Measurements from ENCODE around the gene SOWAHA.

The SOWAHA gene

GRCh38 chr5:132767150-132767549 is 46.0 kb upstream of the SOWAHA start:
- no peaks in the 10 kb centered on the region for H3K9me3 ChIP-seq (replicated peaks; ENCODE audit: insufficient read depth, low read length)
- no peaks in the 10 kb centered on the region for H3K36me3 ChIP-seq (replicated peaks; ENCODE audit: insufficient read depth, low read length)
- no peak overlapping the region for H3K4me2 ChIP-seq (ENCODE audit: low read depth, low read length)
- no peak for DNase-seq
- no peaks in the 10 kb centered on the region for H3K9me2 ChIP-seq (replicated peaks; ENCODE audit: insufficient read depth, low read length)
- H4K20me1 ChIP-seq (ENCODE audit: insufficient read depth, low read length), result no peaks in the 10 kb centered on the region
- H3F3A ChIP-seq (ENCODE audit: insufficient read depth, low read length), result no peaks in the 10 kb centered on the region
- H2AFZ ChIP-seq (ENCODE audit: low read length), result no peak overlapping the region
- H3K4me1 ChIP-seq (ENCODE audit: low read length), result no peaks in the 10 kb centered on the region
- no peaks in the 10 kb centered on the region for H3K79me2 ChIP-seq (ENCODE audit: low read length)
- H3K4me3 ChIP-seq (ENCODE audit: low read length), result no peak overlapping the region
- no peak overlapping the region for H3K9ac ChIP-seq (ENCODE audit: low read length)
- TF ChIP-seq EZH2 (optimal IDR thresholded peaks at IDR 0.05; ENCODE audit: low read depth, low read length), result no peak
- H3K27ac ChIP-seq (ENCODE audit: low read length), result no peak overlapping the region
- no peaks in the 10 kb centered on the region for H3K27me3 ChIP-seq (replicated peaks; ENCODE audit: insufficient read depth, low read length)

DNA sequence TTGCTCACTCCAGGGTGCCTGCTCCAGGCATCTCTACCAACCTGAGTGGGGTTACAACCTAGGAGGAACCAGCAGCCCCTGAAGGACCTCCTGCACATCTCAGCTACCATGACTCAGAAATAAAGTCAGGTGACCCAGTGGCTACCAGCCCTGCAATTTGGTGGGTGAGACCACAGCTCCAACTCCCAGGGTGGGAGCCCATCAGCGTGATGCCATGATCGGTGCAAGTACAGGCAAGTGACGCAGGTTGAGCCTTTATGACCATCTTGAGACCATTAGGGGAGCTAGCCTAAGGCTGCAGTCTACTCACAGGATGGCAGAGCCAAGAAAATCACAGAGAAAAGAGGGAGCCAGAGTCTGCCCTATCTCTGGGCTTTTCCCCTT is 44.6 kb upstream of the SOWAHA start:
- no peak overlapping the region for H3K9ac ChIP-seq (ENCODE audit: low read length)
- no peaks in the 10 kb centered on the region for H3K36me3 ChIP-seq (replicated peaks; ENCODE audit: insufficient read depth, low read length)
- no peaks in the 10 kb centered on the region for H3K4me1 ChIP-seq (ENCODE audit: low read length)
- H3K9me2 ChIP-seq (replicated peaks; ENCODE audit: insufficient read depth, low read length), result no peaks in the 10 kb centered on the region
- H4K20me1 ChIP-seq (ENCODE audit: insufficient read depth, low read length), result no peaks in the 10 kb centered on the region
- no peak for DNase-seq
- H2AFZ ChIP-seq (ENCODE audit: low read length), result no peak overlapping the region
- no peak for TF ChIP-seq EZH2 (optimal IDR thresholded peaks at IDR 0.05; ENCODE audit: low read depth, low read length)
- TF ChIP-seq, protein P1, sequence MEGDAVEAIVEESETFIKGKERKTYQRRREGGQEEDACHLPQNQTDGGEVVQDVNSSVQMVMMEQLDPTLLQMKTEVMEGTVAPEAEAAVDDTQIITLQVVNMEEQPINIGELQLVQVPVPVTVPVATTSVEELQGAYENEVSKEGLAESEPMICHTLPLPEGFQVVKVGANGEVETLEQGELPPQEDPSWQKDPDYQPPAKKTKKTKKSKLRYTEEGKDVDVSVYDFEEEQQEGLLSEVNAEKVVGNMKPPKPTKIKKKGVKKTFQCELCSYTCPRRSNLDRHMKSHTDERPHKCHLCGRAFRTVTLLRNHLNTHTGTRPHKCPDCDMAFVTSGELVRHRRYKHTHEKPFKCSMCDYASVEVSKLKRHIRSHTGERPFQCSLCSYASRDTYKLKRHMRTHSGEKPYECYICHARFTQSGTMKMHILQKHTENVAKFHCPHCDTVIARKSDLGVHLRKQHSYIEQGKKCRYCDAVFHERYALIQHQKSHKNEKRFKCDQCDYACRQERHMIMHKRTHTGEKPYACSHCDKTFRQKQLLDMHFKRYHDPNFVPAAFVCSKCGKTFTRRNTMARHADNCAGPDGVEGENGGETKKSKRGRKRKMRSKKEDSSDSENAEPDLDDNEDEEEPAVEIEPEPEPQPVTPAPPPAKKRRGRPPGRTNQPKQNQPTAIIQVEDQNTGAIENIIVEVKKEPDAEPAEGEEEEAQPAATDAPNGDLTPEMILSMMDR (IDR thresholded peaks at IDR 0.05; ENCODE audit: low read length), result no peak
- TF ChIP-seq EZH2phosphoT487 (IDR thresholded peaks at IDR 0.05; ENCODE audit: low read length), result no peak
- no peak overlapping the region for H3K4me3 ChIP-seq (ENCODE audit: low read length)
- H3K79me2 ChIP-seq (ENCODE audit: low read length), result no peaks in the 10 kb centered on the region
- H3K4me2 ChIP-seq (ENCODE audit: low read depth, low read length), result no peak overlapping the region
- H3K27me3 ChIP-seq (replicated peaks; ENCODE audit: insufficient read depth, low read length), result no peaks in the 10 kb centered on the region
- H3K27ac ChIP-seq (ENCODE audit: low read length), result no peak overlapping the region
- no peaks in the 10 kb centered on the region for H3F3A ChIP-seq (ENCODE audit: insufficient read depth, low read length)
- H3K9me3 ChIP-seq (replicated peaks; ENCODE audit: insufficient read depth, low read length), result no peaks in the 10 kb centered on the region

DNA sequence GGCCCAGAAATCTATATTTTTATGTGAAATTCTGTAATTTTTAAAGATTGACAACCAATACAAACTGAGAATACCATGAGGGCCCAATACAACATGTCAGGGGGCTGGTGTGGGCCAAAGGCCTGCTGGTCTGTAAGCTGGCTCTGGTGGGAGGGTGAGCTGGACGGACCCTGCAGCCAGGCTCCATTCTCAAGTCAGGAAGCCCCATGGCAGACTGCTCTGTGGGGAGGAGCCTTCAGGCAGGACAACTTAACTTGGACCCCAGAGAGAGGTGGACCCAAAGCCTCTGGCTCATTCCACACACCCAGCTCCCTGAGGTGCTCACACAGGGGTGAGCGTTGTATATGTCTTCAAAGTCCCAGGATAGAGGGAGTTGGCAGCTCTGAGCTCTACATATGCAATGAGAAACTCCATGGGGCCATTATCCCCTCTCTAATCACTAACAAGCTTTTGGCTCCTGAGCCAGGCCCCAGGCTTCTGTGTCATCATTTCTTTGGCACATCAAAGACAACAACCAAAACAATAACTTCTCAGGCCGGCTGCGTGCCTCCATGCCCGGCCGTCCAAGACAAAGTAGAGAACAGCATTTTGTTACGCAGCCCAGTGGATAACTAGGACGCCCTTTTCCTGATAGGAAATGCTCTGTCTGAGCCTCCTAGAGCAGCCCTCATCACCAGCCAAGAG is 42.5 kb upstream of the SOWAHA start:
- Histone ChIP-seq H3K9ac (ENCODE audit: low read length) (no peak overlapping the region), H3F3A (ENCODE audit: insufficient read depth, low read length) (peaks cover 3% of the 10 kb centered on the region; the same call in 1 of the 2 replicates), H2AFZ (ENCODE audit: low read length) (no peak overlapping the region), H3K27me3 (replicated peaks; ENCODE audit: insufficient read depth, low read length) (no peaks in the 10 kb centered on the region), H3K36me3 (replicated peaks; ENCODE audit: insufficient read depth, low read length) (no peaks in the 10 kb centered on the region), H3K9me2 (replicated peaks; ENCODE audit: insufficient read depth, low read length) (no peaks in the 10 kb centered on the region), H3K9me3 (replicated peaks; ENCODE audit: insufficient read depth, low read length) (no peaks in the 10 kb centered on the region), H3K4me3 (ENCODE audit: low read length) (no peak overlapping the region), H3K79me2 (ENCODE audit: low read length) (no peaks in the 10 kb centered on the region), H4K20me1 (ENCODE audit: insufficient read depth, low read length) (no peaks in the 10 kb centered on the region), H3K27ac (ENCODE audit: low read length) (no peak overlapping the region), H3K4me2 (ENCODE audit: low read depth, low read length) (no peak overlapping the region), H3K4me1 (ENCODE audit: low read length) (no peaks in the 10 kb centered on the region)
- no peak for DNase-seq
- TF ChIP-seq, protein P1 (IDR thresholded peaks at IDR 0.05; ENCODE audit: low read length), result no peak
- TF ChIP-seq EZH2 (optimal IDR thresholded peaks at IDR 0.05; ENCODE audit: low read depth, low read length) (no peak), EZH2phosphoT487 (IDR thresholded peaks at IDR 0.05; ENCODE audit: low read length) (no peak)

GRCh38 chr5:132771503-132771998 is 41.6 kb upstream of the SOWAHA start:
- no peaks in the 10 kb centered on the region for H3K9me2 ChIP-seq (replicated peaks; ENCODE audit: insufficient read depth, low read length)
- H3F3A ChIP-seq (ENCODE audit: insufficient read depth, low read length), result peaks cover 8% of the 10 kb centered on the region; the same call in 1 of the 2 replicates
- H3K27ac ChIP-seq (ENCODE audit: low read length), result no peak overlapping the region
- H3K27me3 ChIP-seq (replicated peaks; ENCODE audit: insufficient read depth, low read length), result no peaks in the 10 kb centered on the region
- no peaks in the 10 kb centered on the region for H3K4me1 ChIP-seq (ENCODE audit: low read length)
- no peaks in the 10 kb centered on the region for H3K79me2 ChIP-seq (ENCODE audit: low read length)
- TF ChIP-seq EZH2phosphoT487 (IDR thresholded peaks at IDR 0.05; ENCODE audit: low read length) (no peak), EZH2 (optimal IDR thresholded peaks at IDR 0.05; ENCODE audit: low read depth, low read length) (no peak)
- TF ChIP-seq, protein P1 (IDR thresholded peaks at IDR 0.05; ENCODE audit: low read length), result no peak
- H3K9me3 ChIP-seq (replicated peaks; ENCODE audit: insufficient read depth, low read length), result no peaks in the 10 kb centered on the region
- no peak overlapping the region for H3K4me2 ChIP-seq (ENCODE audit: low read depth, low read length)
- H3K36me3 ChIP-seq (replicated peaks; ENCODE audit: insufficient read depth, low read length), result no peaks in the 10 kb centered on the region
- no peaks in the 10 kb centered on the region for H4K20me1 ChIP-seq (ENCODE audit: insufficient read depth, low read length)
- H2AFZ ChIP-seq (ENCODE audit: low read length), result no peak overlapping the region
- DNase-seq, result no peak
- H3K9ac ChIP-seq (ENCODE audit: low read length), result no peak overlapping the region
- H3K4me3 ChIP-seq (ENCODE audit: low read length), result no peak overlapping the region
